NCI-H460 (cell line): ENCODE measurements around the gene PEAK1. TPM values are rescaled to one million over a fixed set of nuclear protein-coding genes. Genes with fewer than 3 reads are reported as not detected.
"Not testable (repeated sequence)": the region's sequence is repeated elsewhere in the genome, so short reads cannot be mapped to it uniquely, and the experiment has no call there.

Experiments
- DNase-seq: peaks from one replicate; pipeline ENCODE4 v3.0.0-alpha.2; 2016; ENCODE audit warnings: low read depth; ENCODE audit errors: extremely low read depth
- total RNA-seq: library from RNA; depleted of rRNA; stranded (reverse); fragments of >200 nt; shearing (Covaris generic); gene quantifications from 2 replicates; pipeline ENCODE4 v1.2.3, GENCODE V29; 2014

Gene PEAK1
- total RNA-seq, 1 experiment from 2014 or later: 3.8 TPM

- DNase-seq: not testable (repeated sequence)
Observed at GRCh38 chr15:77406173-77406759, 13.6 kb downstream of the PEAK1 start.

DNA sequence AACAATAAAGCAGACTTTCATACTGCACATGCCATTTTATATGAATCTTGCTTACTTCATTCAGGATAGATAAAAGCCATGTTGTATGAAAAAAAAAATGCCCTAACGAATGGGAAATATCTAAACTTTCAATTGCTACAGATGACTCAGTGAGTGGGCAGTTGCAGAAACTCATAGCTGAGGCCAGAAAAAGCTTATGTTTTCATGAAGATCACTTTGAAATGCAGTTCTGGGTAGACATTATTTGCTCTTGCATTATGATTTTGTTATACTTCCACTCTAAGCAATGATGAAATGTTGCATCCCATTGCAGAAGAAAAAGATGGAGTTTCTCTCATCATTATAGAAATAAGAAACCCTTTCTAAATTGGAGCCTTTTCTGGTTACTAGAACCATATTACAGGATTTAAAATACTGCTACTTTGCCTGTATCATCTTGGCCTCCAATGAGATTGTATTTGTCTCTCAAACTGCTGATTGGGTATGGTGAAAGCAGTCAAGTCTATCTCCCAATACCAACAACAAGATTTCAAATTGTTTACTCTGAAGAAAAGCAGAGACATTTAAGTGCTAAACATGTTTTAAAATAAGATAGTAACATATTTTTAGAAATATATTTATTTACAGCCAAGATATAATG, 17.0 kb downstream of the PEAK1 start:
- no peak for DNase-seq

DNA sequence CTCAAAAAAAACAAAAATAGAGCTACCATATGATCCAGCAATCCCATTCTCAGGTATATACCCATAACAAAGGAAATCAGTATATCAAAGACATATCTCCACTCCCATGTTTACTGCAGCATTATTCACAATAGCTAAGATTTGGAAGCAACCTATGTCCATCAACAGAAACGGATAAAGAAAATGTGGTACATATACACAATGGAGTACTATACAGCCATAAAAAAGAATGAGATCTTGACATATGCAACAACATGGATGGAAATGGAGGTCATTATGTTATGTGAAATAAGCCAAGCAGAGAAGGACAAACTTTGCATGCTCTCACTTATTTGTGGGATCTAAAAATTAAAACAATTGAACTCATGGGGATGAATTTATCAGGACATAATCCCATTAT, 19.6 kb downstream of the PEAK1 start:
- DNase-seq: no peak

DNA sequence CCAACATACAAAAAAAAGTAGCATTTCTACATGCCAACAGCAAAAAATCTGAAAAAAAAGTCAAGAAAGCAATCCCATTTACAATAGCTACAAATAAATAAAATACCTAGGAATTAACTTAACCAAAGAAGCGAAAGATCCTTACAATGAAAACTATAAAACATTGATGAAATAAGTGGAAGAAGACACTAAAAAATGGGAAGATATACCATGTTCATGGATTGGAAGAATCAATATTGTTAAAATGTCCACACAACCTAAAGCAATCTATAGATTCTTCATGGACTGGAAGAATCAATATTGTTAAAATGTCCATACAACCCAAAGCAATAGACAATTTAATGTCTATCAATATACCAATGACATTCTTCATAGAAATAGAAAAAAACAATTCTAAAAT, 21.0 kb downstream of the PEAK1 start:
- DNase-seq: no peak

DNA sequence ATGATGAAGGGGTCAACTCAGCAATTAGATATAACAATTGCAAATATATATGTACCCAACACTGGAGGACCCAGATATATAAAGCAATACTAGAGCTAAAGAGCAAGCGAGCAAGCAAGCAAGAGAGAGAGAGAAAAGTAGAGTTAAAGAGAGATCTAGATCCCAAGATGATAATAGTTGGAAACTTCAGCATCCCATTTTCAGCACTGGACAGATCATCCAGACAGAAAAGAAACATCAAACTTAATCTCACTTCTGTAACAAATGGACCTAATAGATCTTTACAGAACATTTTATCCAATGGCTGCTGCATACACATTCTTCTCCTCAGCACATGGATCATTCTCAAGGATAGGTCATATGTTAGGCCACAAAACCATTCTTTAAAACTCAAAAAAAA, 23.2 kb downstream of the PEAK1 start:
- DNase-seq: no peak

DNA sequence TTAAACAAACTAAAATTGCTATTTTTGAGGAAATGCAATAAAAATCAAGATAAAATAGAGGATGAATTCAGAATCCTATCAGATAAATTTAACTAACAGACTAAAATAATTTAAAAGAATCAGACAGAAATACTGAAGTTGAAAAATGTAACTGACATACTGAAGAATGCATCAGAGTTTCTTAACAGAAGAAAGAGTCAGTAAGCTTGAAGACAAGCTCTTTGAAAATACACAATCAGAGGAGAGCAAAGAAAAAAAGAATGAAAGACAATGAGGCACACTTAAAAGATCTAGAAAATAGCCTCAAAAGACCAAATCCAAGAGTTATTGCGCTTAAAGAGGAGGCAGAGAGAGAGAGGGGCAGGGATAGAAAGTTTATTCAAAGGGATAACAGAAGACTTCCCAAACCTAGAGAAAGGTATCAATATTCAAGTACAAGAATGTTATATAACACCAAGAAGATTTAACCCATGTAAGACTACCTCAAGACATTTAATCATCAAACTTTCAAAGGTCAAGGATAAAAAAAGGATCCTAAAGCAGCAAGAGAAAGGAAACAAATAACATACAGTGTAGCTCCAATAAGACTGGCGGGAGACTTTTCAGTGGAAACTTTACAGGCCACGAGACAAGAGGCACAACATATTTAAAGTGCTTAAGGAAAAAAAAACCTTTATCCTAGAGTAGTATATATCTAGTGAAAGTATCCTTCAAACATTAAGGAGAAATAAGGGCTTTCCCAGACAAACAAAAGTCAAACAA, 24.7 kb downstream of the PEAK1 start:
- DNase-seq: no peak

GRCh38 chr15:77393471-77393840, 26.4 kb downstream of the PEAK1 start:
- no peak for DNase-seq

GRCh38 chr15:77392762-77393470, 27.0 kb downstream of the PEAK1 start:
- DNase-seq: no peak

GRCh38 chr15:77391372-77391951, 28.4 kb downstream of the PEAK1 start:
- no peak for DNase-seq

- DNase-seq: no peak
Observed at GRCh38 chr15:77387365-77388105, 32.4 kb downstream of the PEAK1 start.

DNA sequence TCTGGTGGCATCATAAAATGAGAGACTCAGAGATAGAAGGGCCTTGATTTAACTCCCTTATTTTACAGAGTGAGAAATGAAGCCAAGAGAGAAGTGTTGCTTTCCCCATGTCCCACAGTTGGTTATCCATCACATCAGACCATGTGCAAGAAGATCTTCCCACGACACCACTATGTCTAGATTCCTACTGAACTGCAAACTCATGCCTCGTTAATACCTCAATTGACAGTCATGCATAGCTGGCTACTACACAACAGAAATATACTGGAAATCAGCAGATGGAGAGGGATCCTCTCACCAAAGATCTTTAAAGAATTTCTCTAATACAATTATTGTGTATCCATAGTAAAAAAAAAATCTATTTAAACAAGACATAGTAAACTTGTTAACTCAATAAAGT, 33.3 kb downstream of the PEAK1 start:
- no peak for DNase-seq

DNA sequence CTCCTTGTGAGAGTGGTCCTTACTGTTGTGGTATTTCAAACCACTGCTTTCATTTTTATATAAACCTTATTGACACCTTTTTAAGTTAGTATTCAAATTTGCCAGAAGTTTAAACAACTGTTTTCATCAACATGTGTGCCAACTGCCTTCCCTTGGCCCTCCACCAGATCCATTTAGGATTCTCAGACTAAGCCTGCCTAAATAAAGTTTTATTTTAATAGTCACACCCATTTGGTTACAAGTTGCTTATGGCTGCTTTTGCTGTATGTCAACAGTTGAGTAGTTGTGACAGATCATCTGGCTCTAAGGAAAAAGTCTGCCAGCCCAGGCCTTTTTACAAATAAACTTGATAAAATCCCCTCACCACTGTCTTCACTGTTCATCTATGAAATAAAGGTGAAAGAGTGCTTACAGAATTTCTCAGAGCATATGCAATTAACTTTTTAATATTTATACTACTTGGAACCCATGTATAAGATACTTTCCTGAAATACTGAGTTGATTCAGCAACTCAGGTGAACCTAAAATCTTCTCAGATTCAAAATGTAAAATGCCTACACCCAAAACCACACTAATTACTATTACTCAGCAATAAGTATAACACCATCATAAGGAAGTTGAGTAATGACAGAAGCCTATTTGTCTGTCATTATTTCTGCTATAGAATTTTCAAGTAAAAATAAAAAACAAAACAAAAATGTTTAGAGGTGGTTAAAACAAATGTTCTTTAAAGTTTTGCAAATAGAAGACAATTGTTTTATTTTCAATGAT, 35.1 kb downstream of the PEAK1 start:
- DNase-seq: no peak

DNA sequence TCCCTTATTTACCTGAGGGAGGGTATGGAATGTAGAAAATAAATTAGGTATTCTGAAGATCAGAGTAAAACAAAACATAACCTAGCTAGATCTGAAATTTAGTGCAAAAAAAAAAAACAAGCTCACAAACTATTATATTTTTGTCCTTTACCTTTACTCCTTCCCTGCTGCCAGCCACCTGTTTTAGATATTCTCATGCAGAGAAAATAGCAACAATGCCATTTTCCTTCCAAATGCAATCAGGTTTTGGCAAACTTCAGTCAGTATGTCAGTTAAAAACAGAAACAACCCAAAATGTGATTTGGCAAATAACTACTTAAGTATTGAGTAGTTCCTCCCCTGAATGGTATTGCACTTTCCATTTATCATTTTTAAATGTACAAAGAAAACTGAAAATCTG, 35.8 kb downstream of the PEAK1 start:
- no peak for DNase-seq

DNA sequence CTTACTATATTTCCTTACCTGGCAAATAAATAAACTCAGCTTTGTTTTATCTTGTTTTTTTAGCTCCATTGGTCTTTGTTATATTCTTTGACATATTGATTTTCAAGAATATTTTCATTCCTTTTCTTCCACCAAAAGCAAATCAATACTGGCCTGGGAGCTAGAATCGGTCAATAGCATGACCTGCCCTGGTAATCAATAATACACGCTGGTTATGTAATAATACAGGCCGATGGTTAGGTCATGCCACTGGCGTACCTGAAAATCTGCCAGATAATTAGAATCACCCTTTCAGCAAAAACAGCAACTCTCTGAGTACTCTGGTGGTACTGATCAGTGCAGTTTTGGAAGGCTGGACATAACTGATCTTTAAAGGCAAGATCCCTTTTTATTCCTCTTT, 39.9 kb downstream of the PEAK1 start:
- no peak for DNase-seq

DNA sequence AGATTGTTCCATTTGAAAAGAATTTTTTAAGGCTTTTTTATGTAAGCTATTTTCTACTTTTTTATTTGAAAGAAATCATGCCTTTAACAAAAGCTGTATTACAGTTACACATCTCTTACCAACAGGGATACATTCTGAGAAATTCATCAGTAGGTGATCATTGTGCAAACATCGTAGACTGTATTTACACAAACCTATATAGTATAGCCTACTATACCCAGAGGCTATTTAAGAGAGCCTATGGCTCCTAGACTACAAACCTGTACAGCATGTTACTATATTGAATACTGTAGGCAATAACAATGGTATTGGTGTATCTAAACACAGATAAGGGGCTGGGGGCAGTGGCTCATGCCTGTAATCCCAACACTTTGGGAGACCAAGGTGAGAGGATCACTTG, 43.1 kb downstream of the PEAK1 start:
- no peak for DNase-seq

DNA sequence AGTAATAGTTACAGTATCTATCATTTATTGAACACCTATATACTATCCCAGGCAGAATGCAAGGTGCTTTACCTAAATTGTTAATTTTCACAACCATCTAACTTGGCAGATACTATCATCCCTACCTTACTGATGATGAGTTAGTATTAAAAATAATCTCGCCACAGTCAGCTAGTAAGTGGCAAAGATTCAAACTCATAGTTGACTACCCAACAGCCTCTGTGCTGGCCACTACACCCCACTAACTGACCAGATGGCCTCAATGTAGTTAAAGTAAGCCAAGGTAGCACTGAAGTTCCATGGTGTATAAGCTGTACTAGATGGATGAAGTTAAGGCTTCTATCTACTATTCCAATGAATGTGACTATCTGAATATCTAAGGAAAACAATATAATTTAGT, 44.8 kb downstream of the PEAK1 start:
- no peak for DNase-seq

DNA sequence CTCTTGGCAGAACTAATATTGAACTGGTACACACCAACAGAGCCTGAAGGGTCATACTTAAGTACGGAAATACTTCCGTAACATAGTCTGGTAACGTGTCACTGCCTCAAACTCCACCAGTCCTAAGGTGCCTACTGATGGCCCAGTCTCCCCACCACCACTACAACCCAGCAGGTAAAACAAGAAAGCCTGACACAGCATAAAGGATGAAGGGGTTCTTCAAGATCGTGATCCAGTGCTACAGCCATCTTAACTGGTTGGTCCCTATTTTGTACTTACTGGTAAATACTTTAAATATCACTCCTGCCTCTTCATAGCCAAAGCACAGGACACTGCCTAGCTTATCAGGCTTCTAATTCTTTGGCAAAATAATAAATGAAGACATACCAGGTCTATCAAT, 46.5 kb downstream of the PEAK1 start:
- DNase-seq: no peak

- DNase-seq: no peak
Observed at GRCh38 chr15:77371850-77372563, 47.9 kb downstream of the PEAK1 start.

DNA sequence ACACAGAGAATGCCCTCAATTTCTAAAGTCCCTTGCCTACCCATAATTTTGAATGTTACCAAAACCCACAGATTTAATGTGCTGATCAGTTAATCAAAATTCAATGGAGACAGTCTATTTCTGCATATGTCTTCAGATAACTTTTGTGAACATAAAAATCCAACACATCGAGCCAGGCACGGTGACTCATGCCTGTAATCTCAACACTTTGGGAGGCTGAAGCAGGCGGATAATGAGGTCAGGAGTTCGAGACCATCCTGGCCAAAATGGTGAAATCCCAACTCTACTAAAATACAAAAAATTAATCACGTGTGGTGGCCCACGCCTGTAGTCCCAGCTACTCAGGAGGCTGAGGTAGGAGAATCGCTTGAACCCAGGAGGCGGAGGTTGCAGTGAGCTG, 49.3 kb downstream of the PEAK1 start:
- DNase-seq: no peak
